ENCODE data around the gene LTBP3.

The LTBP3 gene

DNA sequence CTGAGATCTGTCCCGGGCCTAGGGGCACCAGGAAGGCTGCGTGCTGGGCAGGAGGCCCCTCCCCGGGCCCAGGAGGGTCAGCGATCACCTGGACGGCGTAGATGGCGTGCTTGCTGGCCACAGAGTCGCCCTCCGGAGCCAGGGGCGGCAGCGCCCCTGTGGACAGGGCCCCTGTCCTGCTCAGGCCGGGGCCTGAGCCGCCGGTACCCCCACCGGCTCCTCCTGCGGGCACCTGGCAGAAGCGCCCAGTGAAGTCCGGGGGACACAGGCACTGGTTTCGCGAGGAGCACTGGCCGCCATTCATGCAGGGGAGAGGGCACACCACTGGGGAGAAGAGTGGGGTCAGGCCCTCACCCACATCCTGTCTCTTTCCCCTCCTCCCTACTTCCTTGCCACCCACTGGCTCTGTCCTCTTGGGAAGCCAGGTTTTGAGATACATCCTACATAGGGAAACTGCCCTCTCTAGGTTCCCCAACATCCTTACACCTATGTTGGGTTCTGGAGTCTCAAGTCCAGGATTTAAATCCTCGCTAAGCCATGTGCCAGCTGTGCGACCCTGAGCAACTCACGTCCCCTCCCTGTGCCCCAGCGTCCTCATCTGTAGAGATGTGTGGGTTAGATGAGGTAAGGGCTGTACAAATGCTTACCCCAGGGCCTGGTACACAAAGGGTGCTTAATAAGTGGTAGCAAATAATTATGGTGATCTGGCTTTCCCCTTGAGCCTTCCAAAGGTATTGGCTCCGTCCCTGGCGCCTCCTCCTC is 3.9 kb downstream of the LTBP3 start:
- no peak for DNase-seq (ENCODE audit: low read depth in 2 of 2)

DNA sequence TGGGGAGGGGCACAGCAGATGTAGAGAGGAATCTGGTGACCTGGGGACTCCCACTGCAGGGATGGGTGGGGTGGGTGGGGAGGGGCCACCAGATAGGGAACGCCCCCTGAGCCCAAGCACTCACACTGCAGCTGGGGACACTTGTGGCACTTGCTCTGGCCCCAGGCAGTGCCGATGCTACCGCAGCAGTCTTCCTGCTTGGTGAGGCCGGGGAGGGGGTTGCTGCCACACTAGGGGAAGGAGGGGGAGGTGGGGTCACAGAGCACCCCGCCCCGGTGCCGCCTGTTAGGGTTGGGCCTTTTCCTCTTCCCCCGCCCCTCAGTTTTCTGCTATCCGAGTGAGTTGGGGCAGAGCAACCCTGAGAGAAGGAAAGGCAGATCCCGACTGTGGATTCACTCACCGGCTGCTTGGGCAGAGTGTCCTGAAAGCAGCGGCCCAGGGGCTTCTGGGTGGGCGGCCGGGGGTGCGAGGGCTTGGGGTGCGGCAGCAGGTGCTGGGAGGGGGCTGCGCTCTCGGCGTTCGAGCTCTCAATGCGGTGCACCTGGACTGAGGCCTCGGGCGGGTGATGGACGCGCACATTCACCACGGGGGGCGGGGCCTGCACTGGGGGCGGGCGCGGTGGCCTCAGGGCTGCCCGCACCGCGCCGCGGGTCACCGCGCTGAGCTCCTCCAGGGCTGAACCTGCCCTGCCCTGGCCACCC is 4.7 kb downstream of the LTBP3 start:
- peak in 1 of 2 donors; percentile 46 for DNase-seq (ENCODE audit: low read depth in 2 of 2)

DNA sequence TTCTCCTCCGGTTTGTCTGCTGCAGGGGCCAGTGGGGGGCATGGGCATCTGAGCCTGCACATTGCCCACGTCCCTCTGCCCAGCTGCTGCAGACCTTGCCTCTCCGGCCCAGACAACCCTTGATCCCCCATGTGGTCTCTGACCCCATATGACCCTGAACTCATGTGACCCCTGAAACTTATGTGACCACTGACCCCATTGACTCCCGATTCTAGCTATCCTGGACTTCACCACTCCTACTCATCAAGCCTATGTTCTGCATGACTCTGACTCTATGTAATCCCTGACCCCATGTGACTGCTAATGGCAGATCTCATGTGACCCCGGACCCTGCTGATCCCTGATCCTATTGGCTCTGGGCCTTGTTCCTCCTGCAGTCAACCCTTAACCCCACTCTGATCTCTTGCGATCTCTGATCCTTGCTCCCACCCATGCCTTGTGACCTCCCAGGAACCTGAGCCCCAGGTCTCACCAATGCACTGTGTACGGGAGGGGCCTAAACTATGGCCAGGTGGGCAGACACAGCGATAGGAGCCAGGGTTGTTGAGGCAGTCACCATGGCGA is 5.7 kb downstream of the LTBP3 start:
- DNase-seq (ENCODE audit: low read depth in 2 of 2) = no peak

DNA sequence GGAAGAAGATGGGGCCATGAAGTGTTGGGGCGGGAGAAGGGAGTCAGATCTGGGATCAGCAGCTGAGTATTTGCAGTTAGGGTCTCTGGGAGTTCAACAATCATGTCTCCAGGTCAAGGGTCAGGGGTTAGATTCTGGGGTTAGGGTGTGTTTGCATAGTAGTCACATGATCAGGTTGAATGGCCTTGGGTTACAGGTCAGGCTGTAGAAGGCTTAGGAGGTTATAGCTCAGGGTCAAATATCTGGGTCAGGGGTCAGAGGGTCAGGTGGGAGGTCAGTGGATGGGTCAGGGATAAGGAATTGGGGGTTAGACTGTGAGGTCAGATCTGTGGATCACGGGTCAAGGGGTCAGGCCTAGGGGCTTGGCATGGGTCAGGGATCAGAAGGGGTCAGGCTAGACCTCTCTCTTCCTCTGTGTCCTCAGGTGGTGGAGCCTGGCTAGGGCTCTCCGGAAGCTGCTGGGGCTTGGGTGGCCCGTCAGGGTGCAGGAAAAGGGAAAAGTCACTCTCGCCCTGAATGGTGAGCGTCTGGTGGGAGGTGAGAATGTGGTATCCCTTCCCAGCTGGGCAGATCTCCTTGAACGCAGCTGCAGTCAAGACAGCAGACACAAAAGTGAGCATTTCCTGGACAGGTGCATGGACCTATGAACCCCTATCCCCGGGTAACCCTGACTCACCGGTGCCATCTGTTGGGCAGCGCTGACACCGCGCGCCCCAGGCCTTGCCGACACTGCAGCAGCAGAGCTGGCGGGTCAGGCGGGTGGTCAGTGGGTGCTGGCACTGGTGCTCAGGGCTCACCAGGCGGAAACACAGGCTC is 6.4 kb downstream of the LTBP3 start:
- no peak for DNase-seq (ENCODE audit: low read depth in 2 of 2)

DNA sequence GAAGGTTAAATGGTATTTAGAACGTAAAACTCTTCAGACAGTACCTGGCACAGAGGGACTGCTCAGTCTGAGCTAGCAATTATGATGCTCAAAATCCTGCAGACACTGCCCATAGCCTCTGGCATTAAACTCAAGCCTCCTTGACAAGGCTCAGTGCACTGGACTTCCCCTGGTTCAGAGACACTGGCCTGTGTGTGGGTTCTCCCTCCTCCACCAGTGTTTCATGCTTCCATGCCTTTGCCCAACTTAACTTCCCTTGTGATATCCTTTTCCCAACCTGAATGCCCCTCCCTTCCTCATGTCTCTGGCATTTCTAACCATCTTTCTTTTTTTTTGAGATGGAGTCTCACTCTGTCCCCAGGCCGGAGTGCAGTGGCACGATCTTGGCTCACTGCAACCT is 9.1 kb downstream of the LTBP3 start:
- DNase-seq (ENCODE audit: low read depth in 2 of 2) = no peak

DNA sequence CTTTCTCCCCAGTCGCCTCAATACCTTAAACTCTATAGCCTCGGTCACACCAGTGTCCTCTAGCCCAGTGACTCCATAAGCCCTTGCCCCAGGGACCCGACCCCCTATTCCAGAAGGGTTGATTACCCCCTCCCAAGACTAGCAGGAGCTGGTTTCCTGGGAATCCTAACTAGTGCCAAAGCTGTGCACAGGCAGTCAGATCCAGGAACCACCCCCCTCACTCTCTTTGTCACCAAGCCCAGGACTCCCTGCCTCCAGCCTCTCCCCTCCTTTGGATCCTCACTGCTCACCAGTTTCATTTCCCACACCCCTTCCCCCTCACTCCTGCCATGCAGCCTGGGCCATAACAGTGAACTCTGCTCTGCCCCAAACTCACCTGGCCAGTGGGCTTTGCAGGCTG is 9.8 kb downstream of the LTBP3 start:
- DNase-seq (ENCODE audit: low read depth in 2 of 2) = no peak

DNA sequence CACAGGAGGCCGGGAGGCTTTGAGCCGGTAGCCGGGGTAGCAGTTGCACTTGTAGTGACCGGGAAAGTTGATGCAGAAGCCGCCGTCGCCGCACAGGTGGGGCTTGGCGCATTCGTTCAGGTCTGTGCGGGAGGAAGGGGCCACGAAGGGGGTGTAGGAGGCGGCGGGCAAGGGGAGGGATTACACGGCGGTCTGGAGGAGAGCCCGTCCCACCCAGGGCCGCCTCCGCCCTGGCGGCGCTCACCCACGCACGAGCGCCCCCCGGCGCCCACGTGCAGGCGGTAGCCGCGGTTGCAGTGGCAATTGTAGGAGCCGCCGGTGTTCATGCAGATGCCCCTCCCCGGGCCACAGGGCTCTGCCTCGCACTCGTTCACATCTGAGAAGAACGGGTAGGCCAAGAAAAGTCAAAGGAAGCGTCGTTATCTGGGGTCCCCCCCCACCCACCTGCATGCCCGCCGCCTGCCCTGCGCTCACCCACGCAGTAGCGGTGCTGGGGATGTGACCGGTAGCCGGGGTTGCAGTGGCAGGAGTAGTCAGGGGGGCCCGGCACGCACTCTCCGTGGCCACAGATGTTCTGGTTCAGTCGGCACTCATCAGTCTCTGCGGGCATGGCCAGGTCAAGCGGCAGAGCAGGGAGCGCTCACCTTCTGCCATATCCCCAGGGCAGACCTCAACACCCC is 10.6 kb downstream of the LTBP3 start:
- DNase-seq (ENCODE audit: low read depth in 2 of 2) = no peak

DNA sequence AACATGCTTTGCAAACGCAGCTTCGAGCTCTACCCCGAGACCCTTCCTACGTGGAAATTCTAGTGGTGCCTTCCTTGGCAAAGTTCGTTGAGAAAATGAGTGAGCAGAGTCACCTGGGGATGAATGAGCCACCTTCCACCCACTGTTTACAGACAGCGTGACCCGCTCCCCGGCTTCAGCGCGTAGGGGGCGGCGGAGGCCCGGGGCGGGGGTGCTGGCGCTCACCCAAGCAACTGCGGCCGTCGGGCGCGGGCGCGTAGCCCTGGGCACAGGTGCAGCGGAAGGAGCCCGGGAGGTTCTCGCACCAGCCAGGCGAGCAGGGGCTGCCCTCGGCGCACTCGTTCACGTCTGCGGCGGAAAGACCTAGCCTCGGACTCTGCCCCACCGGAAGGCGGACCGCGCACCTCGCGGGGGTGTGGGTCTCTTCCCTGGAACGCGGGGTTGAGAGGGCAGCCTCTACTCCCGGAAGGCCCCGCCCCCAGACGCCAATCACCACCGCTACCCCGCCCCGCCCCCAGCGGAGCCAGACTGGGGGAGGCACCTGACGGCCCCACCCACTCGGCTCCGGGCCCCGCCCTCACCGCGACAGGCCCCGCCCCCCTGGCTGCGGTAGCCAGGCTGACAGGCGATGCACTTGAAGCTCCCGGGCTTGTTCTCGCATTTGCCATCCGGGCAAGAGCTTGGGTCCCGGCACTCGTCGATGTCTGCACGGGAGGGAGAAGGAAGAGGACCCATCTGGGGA is 11.8 kb downstream of the LTBP3 start:
- peak; percentile 98 to 99 for DNase-seq (ENCODE audit: low read depth in 2 of 2)

DNA sequence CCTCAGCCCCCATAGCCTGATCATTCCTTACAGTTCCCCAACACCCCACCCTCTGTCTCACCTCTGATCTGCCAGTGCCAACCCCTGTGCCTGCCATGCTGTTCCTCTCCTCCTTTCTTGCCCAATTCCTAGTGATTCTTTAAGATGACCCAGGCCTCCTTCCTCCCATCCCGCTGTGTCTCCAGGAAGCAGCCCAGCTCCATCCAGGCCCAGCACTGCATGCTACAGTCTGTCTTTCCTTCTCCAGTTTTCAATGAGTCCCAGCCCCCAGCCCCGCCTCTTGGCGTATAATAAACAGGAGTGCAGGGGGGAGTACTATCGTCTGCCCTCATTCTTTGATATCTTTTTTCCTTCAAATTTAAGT is 12.3 kb downstream of the LTBP3 start:
- no peak for DNase-seq (ENCODE audit: low read depth in 2 of 2)

DNA sequence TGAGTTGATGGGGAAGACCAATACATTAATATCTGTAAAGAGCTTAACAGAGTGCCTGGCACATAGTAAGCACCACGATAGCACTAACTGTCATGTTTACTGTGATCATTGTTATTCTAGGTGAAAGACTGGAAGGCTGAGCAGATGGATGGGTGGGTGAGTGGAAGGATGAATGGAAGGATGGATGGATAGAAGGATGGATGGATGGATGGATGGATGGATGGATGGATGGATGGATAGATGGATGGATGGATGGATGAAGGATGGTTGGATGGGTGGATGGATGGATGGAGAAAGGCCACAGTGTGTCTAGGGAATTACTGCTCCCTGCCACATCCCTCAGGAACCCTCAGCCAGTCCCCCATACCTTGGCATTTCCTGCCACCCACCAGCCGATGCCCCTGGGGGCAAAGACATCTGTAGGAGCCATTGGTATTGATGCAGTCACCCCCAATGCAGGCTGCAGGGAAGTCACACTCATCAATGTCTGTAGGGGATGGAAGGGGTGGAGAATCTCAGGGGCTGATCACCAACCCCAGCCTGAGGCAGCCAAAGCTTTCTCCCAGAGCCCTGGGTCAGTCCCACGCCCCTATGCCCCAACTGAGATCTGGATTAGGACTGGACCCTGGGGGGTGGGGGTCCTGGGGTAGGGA is 15.3 kb downstream of the LTBP3 start:
- DNase-seq (ENCODE audit: low read depth in 2 of 2) = no peak

DNA sequence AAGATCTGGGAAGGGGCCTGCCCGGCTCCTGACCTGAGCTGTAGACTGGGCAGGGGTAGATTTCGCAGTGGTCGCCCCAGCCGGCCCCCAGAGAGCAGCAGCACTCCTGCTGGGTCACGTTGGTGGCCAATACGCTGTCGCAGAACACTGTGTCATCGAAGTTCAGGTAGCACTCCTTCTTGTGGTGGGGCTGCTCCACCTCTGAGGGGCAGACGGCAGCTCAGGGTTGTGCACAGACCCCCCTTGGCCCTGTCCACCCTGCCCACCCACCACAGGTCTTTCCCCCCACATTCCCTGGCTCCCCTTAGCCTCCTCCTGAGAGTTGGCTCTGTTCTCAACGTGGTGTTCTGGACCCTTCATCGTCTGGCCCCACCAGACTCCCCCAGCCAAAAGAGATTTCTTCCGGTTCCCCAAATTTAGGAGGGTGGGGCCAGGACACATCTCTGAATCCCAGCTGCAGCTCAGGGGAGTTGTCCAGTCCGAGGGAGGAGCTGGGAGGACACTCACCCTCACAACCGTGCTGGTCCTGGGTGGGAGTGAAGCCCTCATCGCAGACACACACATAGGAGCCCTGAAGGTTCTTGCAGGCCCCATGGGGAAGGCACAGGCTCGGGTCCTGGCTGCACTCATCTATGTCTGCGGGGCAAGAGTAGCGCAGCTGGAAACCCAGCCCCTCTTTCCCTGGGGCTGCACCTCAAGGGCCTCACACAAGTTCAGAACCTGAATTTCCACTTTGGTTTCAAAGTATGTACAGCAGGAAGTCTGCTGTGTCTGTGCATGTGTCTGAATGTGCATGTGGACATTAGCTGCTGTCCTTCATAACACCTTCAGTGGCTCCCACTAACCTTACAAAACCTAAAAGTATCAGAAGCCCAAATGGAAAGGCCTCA is 16.8 kb downstream of the LTBP3 start:
- DNase-seq (ENCODE audit: low read depth in 2 of 2) = no peak

DNA sequence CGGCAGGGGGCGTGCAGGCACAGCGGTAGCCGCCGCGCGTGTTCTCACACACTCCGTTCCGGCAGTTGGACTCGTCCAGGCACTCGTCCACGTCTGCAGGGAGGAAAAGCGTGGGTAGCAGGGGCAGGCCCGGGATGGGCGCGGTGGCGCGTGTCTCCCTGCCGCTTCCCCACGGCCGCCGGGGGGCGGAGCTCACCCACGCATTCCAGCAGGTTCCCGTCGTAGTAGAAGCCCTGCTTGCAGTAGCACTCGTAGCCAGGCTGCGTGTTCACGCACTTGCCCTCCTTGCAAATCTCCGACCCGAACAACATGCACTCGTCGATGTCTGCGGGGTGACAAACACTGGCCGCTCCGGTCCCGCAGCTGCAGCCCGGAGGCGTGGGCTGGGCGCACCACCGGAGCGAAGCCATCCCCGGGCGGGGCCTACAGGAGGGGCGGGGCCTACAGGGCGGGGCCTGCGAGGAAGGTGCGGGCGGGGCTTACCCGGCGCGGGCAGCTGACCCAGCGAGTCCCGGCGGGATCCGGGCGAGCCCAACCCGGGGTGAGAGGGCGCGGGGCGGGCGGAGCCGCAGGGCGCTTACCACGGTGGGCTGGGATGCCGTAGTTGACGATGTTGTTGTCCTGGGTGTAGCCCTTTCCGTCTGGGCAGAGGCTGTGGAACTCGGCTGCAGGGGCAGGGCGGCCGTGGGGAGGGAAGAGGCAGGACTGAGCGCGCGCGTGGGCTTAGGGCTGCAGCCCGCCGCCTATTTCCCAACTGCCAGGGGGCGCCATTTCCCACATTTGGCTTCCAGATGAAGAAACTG is 17.7 kb downstream of the LTBP3 start:
- peak; percentile 64 to 78 for DNase-seq (ENCODE audit: low read depth in 2 of 2)

DNA sequence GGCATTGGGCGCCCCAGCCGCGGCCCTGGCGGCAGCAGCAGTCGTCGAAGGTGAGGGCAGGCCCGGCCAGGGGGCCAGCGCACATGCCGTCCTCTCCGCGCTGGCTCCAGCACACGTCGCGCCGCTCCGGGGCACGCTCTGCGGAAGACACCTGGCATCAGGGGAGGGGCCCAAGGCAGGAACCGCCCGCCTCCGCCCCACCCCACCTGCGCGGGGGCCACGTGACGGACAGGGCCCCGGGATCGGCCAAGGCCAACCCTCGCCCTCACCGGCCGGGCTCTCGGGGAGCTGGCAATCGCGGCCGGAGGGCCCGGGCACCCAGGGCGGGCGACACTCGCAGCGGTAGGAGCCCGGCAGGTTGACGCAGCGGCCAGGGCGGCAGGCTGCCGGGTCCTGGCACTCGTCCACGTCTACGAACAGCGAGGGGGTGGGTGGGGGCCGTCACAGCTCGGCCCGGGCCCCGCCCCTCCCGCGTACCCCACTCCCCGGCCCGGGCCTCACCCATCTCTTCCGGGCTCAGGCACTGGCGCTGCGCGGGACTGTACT is 18.3 kb downstream of the LTBP3 start:
- no peak for DNase-seq (ENCODE audit: low read depth in 2 of 2)

DNA sequence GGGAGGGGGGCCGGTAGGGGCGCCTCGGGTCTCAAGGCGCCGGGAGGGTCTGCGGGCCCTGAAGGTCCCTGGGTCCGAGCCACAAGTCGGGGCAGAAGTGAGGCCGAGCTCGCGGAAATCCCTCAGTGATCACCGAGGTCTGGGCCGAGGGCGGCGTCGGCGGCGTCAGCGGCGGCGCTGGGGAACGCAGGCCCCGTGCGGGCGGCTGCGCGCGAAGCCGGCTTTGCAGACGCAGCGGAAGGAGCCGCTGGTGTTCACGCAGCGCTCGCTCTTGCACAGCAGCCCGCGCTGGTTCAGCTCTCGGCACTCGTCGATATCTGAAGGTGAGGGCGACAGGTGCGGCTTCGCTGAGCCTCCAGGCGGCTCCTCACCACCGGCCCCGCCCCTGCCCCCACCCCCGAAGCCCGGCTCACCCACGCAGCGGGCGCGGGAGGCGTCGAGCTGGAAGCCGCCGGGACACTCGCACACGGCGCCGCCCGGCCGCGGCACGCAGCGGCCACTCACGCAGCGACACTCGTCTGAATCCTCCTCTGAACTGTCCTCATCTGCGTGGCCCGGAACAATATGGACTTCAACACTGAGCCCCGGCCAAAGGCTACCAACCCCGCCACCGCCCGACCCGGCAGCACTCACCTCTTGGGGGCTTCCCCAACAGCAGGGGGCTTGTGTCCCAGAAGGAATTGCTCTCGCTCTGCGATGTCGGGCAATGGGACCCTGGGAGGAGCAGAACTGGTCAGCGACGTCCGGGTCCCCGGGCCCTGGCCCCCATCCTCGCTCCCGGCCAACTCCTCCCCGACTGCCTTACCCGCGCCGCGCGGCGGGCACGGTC is 19.0 kb downstream of the LTBP3 start:
- DNase-seq (ENCODE audit: low read depth in 2 of 2) = no peak

DNA sequence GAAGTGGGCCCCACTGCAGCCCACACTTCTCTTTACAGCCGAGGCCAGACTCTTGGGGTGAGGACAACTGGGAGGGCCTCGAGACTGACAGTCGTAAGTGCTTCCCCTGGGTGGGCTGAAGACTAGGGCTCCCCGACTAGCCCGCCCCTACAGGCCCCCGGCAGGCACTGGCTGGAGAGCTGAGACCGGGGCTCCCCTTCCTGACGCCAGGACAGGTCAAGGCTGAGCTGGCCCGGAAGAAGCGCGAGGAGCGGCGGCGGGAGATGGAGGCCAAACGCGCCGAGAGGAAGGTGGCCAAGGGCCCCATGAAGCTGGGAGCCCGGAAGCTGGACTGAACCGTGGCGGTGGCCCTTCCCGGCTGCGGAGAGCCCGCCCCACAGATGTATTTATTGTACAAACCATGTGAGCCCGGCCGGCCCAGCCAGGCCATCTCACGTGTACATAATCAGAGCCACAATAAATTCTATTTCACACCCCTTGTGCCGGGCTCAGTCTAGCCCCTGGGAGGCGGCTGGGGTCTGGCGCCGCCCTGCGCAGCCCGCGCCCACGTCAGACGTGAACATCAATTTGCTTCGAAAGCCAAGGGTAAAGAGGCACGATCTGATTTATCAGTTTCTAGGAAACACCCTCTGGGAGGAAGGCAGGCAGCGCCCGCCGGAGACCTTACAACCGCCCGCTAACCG is 19.8 kb downstream of the LTBP3 start:
- no peak for DNase-seq (ENCODE audit: low read depth in 2 of 2)

DNA sequence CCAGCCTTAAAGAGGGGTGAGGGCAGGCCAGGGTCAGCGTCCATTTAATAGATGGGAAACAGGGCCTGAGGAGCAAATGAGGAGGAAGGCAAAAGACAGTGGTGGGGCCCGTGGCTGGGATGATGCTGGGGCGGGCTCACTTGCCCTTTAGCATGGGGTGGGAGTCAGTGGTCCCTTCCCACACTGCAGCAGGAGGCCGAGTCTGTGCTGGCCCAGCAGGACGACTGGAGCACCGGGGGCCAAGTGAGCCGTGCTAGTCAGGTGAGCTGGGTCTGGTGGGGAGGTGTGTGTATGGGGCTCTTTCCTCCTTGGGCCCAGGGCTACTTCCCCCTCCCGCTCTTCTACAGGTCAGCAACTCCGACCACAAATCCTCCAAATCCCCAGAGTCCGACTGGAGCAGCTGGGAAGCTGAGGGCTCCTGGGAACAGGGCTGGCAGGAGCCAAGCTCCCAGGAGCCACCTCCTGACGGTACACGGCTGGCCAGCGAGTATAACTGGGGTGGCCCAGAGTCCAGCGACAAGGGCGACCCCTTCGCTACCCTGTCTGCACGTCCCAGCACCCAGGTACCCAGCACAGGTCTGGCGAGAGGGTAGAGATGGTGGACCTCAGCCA is 20.4 kb downstream of the LTBP3 start:
- DNase-seq (ENCODE audit: low read depth in 2 of 2) = no peak

DNA sequence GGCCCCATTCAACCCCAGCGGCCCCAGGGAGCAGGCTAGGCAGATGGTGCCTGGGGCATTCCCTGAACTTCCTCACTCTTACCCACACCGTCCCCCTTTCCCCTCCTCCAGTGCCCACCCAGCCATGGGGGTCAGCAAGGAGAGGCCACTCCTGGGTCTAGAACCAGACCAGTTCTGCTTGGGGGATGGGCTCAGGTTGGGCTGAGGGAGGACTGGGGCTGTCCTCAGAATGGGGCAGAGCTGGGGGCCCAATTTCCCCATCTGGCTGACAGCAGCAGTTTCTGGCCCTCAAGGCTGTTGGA is 20.9 kb downstream of the LTBP3 start:
- no peak for DNase-seq (ENCODE audit: low read depth in 2 of 2)

Data from stimulated activated CD8-positive, alpha-beta memory T cell treated with anti-CD3 and anti-CD28 coated beads, Interleukin-2, amount 100 ng/mL, for 1 hour (primary cell).